GM12864 (cell line): ENCODE measurements around the gene CCDC170.

ENCODE experiments used
- DNase-seq: peaks from one replicate; pipeline ENCODE4 v3.0.0-alpha.2; 2011; ENCODE audit warnings: low read depth
- H3K4me3 ChIP-seq: 2 replicates; pipeline ENCODE4 v1.5.1; 2011; ENCODE audit warnings: mild to moderate bottlenecking, low read depth, low read length, control low read depth
- TF ChIP-seq, protein P1 (sequence below): IDR thresholded peaks from 2 replicates; pipeline ENCODE4 v1.5.1; 2011; ENCODE audit warnings: low read depth, mild to moderate bottlenecking, moderate library complexity, low read length, control low read depth, inconsistent platforms; ENCODE audit errors: missing control alignments

The CCDC170 gene

DNA sequence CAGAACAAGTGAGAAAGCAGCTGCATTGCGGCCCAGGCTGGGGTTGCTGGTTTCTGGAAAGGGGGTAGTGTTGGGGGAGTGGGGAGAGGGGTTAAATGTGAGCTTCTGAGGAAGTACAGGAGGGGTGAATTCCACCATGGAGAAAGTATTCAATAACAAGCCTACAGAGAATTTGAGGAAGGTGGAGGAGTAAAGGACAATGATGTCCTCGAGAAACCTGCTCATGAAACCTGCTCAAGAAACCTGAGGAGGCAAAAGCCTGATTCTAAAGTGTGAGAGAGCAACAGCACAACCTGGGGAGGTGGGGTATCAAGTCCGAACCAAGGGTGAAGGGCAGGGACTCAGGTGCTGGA, 175.4 kb downstream of the CCDC170 start:
- no peak overlapping the region for H3K4me3 ChIP-seq
- TF ChIP-seq, protein P1, sequence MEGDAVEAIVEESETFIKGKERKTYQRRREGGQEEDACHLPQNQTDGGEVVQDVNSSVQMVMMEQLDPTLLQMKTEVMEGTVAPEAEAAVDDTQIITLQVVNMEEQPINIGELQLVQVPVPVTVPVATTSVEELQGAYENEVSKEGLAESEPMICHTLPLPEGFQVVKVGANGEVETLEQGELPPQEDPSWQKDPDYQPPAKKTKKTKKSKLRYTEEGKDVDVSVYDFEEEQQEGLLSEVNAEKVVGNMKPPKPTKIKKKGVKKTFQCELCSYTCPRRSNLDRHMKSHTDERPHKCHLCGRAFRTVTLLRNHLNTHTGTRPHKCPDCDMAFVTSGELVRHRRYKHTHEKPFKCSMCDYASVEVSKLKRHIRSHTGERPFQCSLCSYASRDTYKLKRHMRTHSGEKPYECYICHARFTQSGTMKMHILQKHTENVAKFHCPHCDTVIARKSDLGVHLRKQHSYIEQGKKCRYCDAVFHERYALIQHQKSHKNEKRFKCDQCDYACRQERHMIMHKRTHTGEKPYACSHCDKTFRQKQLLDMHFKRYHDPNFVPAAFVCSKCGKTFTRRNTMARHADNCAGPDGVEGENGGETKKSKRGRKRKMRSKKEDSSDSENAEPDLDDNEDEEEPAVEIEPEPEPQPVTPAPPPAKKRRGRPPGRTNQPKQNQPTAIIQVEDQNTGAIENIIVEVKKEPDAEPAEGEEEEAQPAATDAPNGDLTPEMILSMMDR = no peak
- no peak for DNase-seq

DNA sequence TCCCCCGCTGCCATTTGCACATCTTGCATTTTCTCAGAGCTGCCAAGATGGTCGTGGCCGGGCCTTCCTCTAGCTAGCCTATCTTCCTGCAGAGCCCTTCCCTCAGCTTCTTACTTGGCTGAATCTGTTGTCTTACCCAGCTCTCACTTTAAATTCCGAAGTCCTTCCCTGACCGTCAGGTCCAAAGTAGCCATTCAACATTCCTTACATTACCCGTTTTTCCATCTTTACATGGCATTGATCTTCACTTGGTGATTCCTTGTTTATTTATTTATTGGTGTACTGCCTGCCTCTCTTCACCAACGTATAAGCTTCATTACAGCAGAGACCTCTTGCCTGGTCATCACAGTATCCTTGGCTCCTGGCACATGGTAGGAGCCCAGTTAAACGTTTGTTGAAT, 176.3 kb downstream of the CCDC170 start:
- no peak overlapping the region for H3K4me3 ChIP-seq
- TF ChIP-seq, protein P1 = no peak
- DNase-seq = no peak
